A549 treated with AZD2906 at 1 μM for 4 hours (cell line): ENCODE data around the gene TRIM69. TPM values are rescaled to one million over a fixed set of nuclear protein-coding genes. Genes with fewer than 3 reads are reported as not detected.

Experiments used
- total RNA-seq: library from RNA; stranded (reverse); fragments of 200-300 nt; extraction: Qiagen RNA extraction; gene quantifications from 5 replicates; pipeline ENCODE4 v1.2.3, GENCODE V29; 2022

Gene TRIM69
- 2.8 to 5.8 TPM (median 4.5 TPM) in 5 replicates for total RNA-seq

GRCh38 chr15:44736181-44736765 is at the start of gene TRIM69:
Gene TRIM69 (plus strand): TSS chr15:44736528. CDS start chr15:44736705, 177 bp downstream.

GRCh38 chr15:44711096-44711742 is 25.1 kb upstream of the TRIM69 start, which contains the start of the genes B2M and PATL2:
Gene B2M (plus strand): TSS chr15:44711517. CDS start chr15:44711547, 30 bp downstream.
Gene PATL2 (minus strand): TSS chr15:44711323. CDS start chr15:44676490, 34,833 bp downstream.

Other genes starting within 250 kb of the TRIM69 start
- gene EIF3J, start 199.4 kb upstream of the TRIM69 start, total RNA-seq, result 74.9 to 102 TPM (median 79.0 TPM) in 5 replicates
- gene SPG11, start 72.9 kb upstream of the TRIM69 start, total RNA-seq, result 8.1 to 9.4 TPM (median 8.8 TPM) in 5 replicates
- 0.03 to 0.14 TPM (median 0.08 TPM) in 4 of 5 replicates, not detected in the other for gene PATL2, start 25.2 kb upstream of the TRIM69 start, total RNA-seq
- 398 to 512 TPM (median 412 TPM) in 5 replicates for gene B2M, start 25.0 kb upstream of the TRIM69 start, total RNA-seq
- not detected in 5 replicates for gene TERB2, start 220.2 kb downstream of the TRIM69 start, total RNA-seq